Stomach (tissue), 9 donors: ENCODE results near the gene RNASE7. TPM values are rescaled to one million over a fixed set of nuclear protein-coding genes. Genes with fewer than 3 reads are reported as not detected.

Experiments used
- DNase-seq, 2 donors: peaks; one replicate each; pipeline versions ENCODE4 v3.0.0 to v3.0.0-alpha.2; 2013 to 2019
- H3K27ac ChIP-seq, 5 donors: fragments of 200-600 bp in 4 of 5; sonication (generic) in 4 of 5; one replicate each; pipeline ENCODE4 v1.5.1; 2013 to 2019; ENCODE audit warnings: mild to moderate bottlenecking in 1 of 5, moderate library complexity in 1 of 5
- H3K27me3 ChIP-seq, 3 donors: fragments of 200-600 bp; sonication (generic); one replicate each; pipeline ENCODE4 v1.5.1; 2017 to 2019; ENCODE audit warnings: mixed run types in 1 of 3
- H3K36me3 ChIP-seq, 4 donors: fragments of 200-600 bp; sonication (generic); 1 replicate in 3 of 4; 2 replicates in 1 of 4; pipeline ENCODE4 v1.5.1; 2016 to 2019
- H3K4me1 ChIP-seq, 4 donors: fragments of 200-600 bp; sonication (generic); one replicate each; pipeline ENCODE4 v1.5.1; 2016 to 2019
- H3K4me3 ChIP-seq, 4 donors: fragments of 200-600 bp; sonication (generic) in 3 of 4; one replicate each; pipeline ENCODE4 v1.5.1; 2016 to 2019; ENCODE audit warnings: mild to moderate bottlenecking in 1 of 4
- H3K9me3 ChIP-seq, 4 donors: fragments of 200-600 bp; sonication (generic); one replicate each; pipeline ENCODE4 v1.5.1; 2016 to 2019
- CTCF ChIP-seq, 7 experiments: fragments of 450-650 bp in 4 of 7; fragments of 200-600 bp in 3 of 7; sonication (generic) in 3 of 7; IDR thresholded peaks; one replicate each; pipeline ENCODE4 v1.5.1; 2016 to 2019; ENCODE audit warnings: antibody characterized with exemption in 7 of 7, control low read depth in 2 of 7, mild to moderate bottlenecking in 1 of 7
- EP300 ChIP-seq: sonication (generic); formaldehyde crosslinking; IDR thresholded peaks from one replicate; pipeline ENCODE4 v1.6.1; 2017; ENCODE audit warnings: antibody characterized with exemption
- POLR2A ChIP-seq, 4 donors: fragments of 450-650 bp; IDR thresholded peaks; one replicate each; pipeline ENCODE4 v1.6.1; 2016; ENCODE audit warnings: antibody characterized with exemption in 4 of 4, control low read depth in 2 of 4, mild to moderate bottlenecking in 1 of 4, moderate library complexity in 1 of 4
- POLR2AphosphoS5 ChIP-seq, 3 donors: sonication (generic); formaldehyde crosslinking; IDR thresholded peaks; one replicate each; pipeline ENCODE4 v1.6.1; 2016; ENCODE audit warnings: antibody characterized with exemption in 3 of 3
- WGBS, 5 donors: extraction: QIAGEN DNeasy Blood & Tissue Kit in 3 of 5; methylation state at CpG; one replicate each; pipeline versions ENCODE4 v1.1.5 to v1.1.7; 2013 to 2018; 5-methylcytosine and 5-hydroxymethylcytosine counted together
- intact Hi-C: fragments of 100-400 bp; cut with DNase I; formaldehyde crosslinking; loops from one replicate; pipeline ENCODE4 v1.15.1; 2023; ENCODE audit warnings: low total_unique reads
- polyA plus RNA-seq, 3 donors: library from polyadenylated mRNA; stranded (reverse); fragments of 200-250 nt; gene quantifications; one replicate each; pipeline ENCODE4 v1.2.3, GENCODE V29; 2013
- total RNA-seq, 5 donors: library from RNA; depleted of rRNA; stranded (reverse); fragments of >200 nt; gene quantifications; one replicate each; pipeline versions ENCODE4 v1.1.0 to v1.2.3, GENCODE V29; 2014 to 2016
- donor health status: healthy with polysubstance abuse.
- donor health status: Bipolar disorder and iron deficiency.
- donor health status: healthy.

The RNASE7 gene
- total and polyA plus RNA-seq, 8 donors: 0.58 to 2.6 TPM; not detected in 6

- no peak overlapping the region for H3K4me3 ChIP-seq
- H3K9me3 ChIP-seq: no peaks in the 10 kb centered on the region
- H3K27me3 ChIP-seq: no peaks in the 10 kb centered on the region
- peaks cover 0 to 11% (median 3%) of the 10 kb centered on the region in 4 donors for H3K4me1 ChIP-seq
- no peak for DNase-seq
- H3K36me3 ChIP-seq: peaks cover 22 to 39% (median 37%) of the 10 kb centered on the region in 4 donors
- 59 to 79% (median 73%) methylated on average over 6 of the region's 6 CpGs for WGBS, 5 donors
- intact Hi-C loops: loop anchor here (10.0 kb wide), 1 partner anchor 69 kb away; no protein-coding TSS in a partner anchor
- TF ChIP-seq CTCF (IDR thresholded peaks at IDR 0.05) (no peak), POLR2A (IDR thresholded peaks at IDR 0.05) (no peak), EP300 (no peak), POLR2AphosphoS5 (IDR thresholded peaks at IDR 0.05) (no peak)
- no peak overlapping the region for H3K27ac ChIP-seq
Observed at GRCh38 chr14:21015312-21015711, 26.9 kb upstream of the RNASE7 start.

- intact Hi-C loops: loop anchor here (10.0 kb wide), 1 partner anchor 68 kb away; no protein-coding TSS in a partner anchor
- Histone ChIP-seq H3K4me3 (no peak overlapping the region), H3K4me1 (peaks cover 0 to 24% (median 3%) of the 10 kb centered on the region in 4 donors), H3K9me3 (no peaks in the 10 kb centered on the region), H3K27me3 (no peaks in the 10 kb centered on the region), H3K27ac (no peak overlapping the region), H3K36me3 (peaks cover 32 to 51% (median 50%) of the 10 kb centered on the region in 4 donors)
- TF ChIP-seq CTCF (IDR thresholded peaks at IDR 0.05): no peak
- TF ChIP-seq POLR2A (IDR thresholded peaks at IDR 0.05): no peak
- TF ChIP-seq EP300: no peak
- TF ChIP-seq POLR2AphosphoS5 (IDR thresholded peaks at IDR 0.05): no peak
- DNase-seq: no peak
- WGBS, 5 donors: 60 to 73% (median 72%) methylated on average over 9 of the region's 9 CpGs
Observed at GRCh38 chr14:21016413-21017190, 25.6 kb upstream of the RNASE7 start.

- peaks cover 34 to 59% (median 57%) of the 10 kb centered on the region in 4 donors for H3K36me3 ChIP-seq
- no peak for DNase-seq
- H3K27me3 ChIP-seq: no peaks in the 10 kb centered on the region
- TF ChIP-seq EP300: no peak
- no peak for TF ChIP-seq POLR2A (IDR thresholded peaks at IDR 0.05)
- no peak for TF ChIP-seq POLR2AphosphoS5 (IDR thresholded peaks at IDR 0.05)
- TF ChIP-seq CTCF (IDR thresholded peaks at IDR 0.05): no peak
- WGBS, 5 donors: 77 to 81% (median 79%) methylated on average over 28 of the region's 28 CpGs
- H3K27ac ChIP-seq: no peak overlapping the region
- H3K9me3 ChIP-seq: no peaks in the 10 kb centered on the region
- no peak overlapping the region for H3K4me3 ChIP-seq
- H3K4me1 ChIP-seq: peaks cover 0 to 31% (median 5%) of the 10 kb centered on the region in 4 donors
- intact Hi-C loops: loop anchor here (10.0 kb wide), 1 partner anchor 67 kb away; no protein-coding TSS in a partner anchor
Observed at GRCh38 chr14:21017528-21018245, 24.5 kb upstream of the RNASE7 start.

GRCh38 chr14:21018286-21018685, 23.9 kb upstream of the RNASE7 start:
- Histone ChIP-seq H3K27me3 (no peaks in the 10 kb centered on the region), H3K4me3 (no peak overlapping the region), H3K27ac (no peak overlapping the region), H3K4me1 (peaks cover 0 to 37% (median 10%) of the 10 kb centered on the region in 4 donors), H3K9me3 (no peaks in the 10 kb centered on the region), H3K36me3 (peaks cover 34 to 59% (median 57%) of the 10 kb centered on the region in 4 donors)
- intact Hi-C loops: loop anchor here (10.0 kb wide), 1 partner anchor 67 kb away; no protein-coding TSS in a partner anchor
- no peak for DNase-seq
- 76 to 86% (median 82%) methylated on average over 5 to 7 of the region's 7 CpGs for WGBS, 5 donors
- TF ChIP-seq POLR2AphosphoS5 (IDR thresholded peaks at IDR 0.05) (no peak), EP300 (no peak), POLR2A (IDR thresholded peaks at IDR 0.05) (no peak), CTCF (IDR thresholded peaks at IDR 0.05) (no peak)
